ENCODE measurements around the gene ATP2C1. TPM values are rescaled to one million over a fixed set of nuclear protein-coding genes. Genes with fewer than 3 reads are reported as not detected.

The ATP2C1 gene
- total and polyA plus RNA-seq, 2 donors (not counting 3 experiments of a cell fraction or from before 2014, with no cell fraction given): 50.1 to 73.3 TPM

DNA sequence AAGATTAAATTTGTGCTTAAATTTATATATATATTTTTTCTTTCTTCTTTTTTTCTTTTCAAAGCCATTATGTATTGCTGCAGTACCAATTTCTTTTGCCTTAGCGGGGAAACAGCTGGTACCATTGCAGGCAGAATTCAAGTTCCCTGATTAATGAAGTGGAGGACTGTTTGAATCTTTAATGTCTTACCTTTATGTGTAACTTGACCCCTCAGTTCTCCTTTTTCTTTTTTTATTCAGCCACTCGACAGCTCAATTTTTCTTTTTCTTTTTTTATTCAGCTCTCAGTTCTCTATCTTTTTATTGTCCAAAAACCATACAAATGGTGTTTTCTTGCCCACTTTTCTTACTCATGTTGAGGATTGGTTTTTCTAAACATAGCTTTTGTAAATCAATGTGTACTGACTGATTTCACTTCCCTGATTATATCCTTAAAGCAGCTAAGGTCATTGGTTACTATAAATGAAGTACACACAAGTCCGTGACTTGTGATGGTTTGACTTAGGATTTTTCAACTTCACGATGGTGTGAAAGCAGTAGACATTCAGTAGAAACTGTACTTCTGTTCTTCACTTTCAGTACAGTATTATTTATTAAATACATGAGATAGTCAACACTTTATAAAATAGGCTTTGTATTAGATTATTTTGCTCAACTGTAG, 22.8 kb downstream of the ATP2C1 start:
- H3K4me2 ChIP-seq (ENCODE audit: insufficient read depth, low read length): no peak overlapping the region
- TF ChIP-seq FOS (IDR thresholded peaks at IDR 0.05; ENCODE audit: borderline replicate concordance, insufficient read depth, low read length): no peak
- no peaks in the 10 kb centered on the region for H3K9me3 ChIP-seq (replicated peaks; ENCODE audit: control insufficient read depth, insufficient read depth, low read length)
- ChIA-PET POLR2A (no interaction called here), CTCF (interaction anchor here (1.1 kb wide), 1 partner anchor 11 kb away, joined by 4 read pairs; no protein-coding TSS in a partner anchor)
- H3K4me1 ChIP-seq (ENCODE audit: control insufficient read depth, extremely low read depth, insufficient read depth, low read length): no peaks in the 10 kb centered on the region
- H2AFZ ChIP-seq (ENCODE audit: low read depth, low read length): no peak overlapping the region
- intact Hi-C loops (cut with micrococcal nuclease): no loop called here
- no peak overlapping the region for H3K9ac ChIP-seq (replicated peaks; ENCODE audit: extremely low read depth, insufficient read depth, low read length)
- no peaks in the 10 kb centered on the region for H3K36me3 ChIP-seq (ENCODE audit: control insufficient read depth in 2 of 2, extremely low read depth in 1 of 2, insufficient read depth in 2 of 2, low read length in 2 of 2)
- dilution Hi-C loops (cut with MboI; ENCODE audit: extremely low pct_ligation_motif_present, low sequenced_read_pairs): no loop called here
- H3K27ac ChIP-seq (ENCODE audit: insufficient read depth, low read depth, low read length): no peak overlapping the region
- no TSS peak for BruUV-seq (replicated peaks)
- peaks cover 3% of the 10 kb centered on the region for H3K9me1 ChIP-seq (replicated peaks; ENCODE audit: control insufficient read depth, extremely low read depth, insufficient read depth, low read length)
- peaks cover 3% of the 10 kb centered on the region for H4K20me1 ChIP-seq (replicated peaks; ENCODE audit: control insufficient read depth, extremely low read depth, insufficient read depth, low read length)
- H3K27me3 ChIP-seq (ENCODE audit: control insufficient read depth in 2 of 2, insufficient read depth in 2 of 2, low read length in 2 of 2): no peaks in the 10 kb centered on the region
- H3K79me2 ChIP-seq (ENCODE audit: control insufficient read depth, insufficient read depth, low read length): peaks cover 70% of the 10 kb centered on the region
- no peak for DNase-seq (ENCODE audit: low read depth, low spot score)
- H3K4me3 ChIP-seq (replicated peaks in 1 of 3; ENCODE audit: insufficient read depth in 1 of 3, low read depth in 1 of 3, low read length in 3 of 3): no peak overlapping the region
- no peak for FAIRE-seq

GRCh38 chr3:130918328-130918727, 24.4 kb downstream of the ATP2C1 start:
- no peaks in the 10 kb centered on the region for H3K27me3 ChIP-seq (ENCODE audit: control insufficient read depth in 2 of 2, insufficient read depth in 2 of 2, low read length in 2 of 2)
- no peak overlapping the region for H2AFZ ChIP-seq (ENCODE audit: low read depth, low read length)
- dilution Hi-C loops (cut with MboI; ENCODE audit: extremely low pct_ligation_motif_present, low sequenced_read_pairs): no loop called here
- no peak overlapping the region for H3K4me2 ChIP-seq (ENCODE audit: insufficient read depth, low read length)
- H3K4me3 ChIP-seq (replicated peaks in 1 of 3; ENCODE audit: insufficient read depth in 1 of 3, low read depth in 1 of 3, low read length in 3 of 3): no peak overlapping the region
- ChIA-PET POLR2A (no interaction called here), CTCF (interaction anchor here (1.2 kb wide), 1 partner anchor 9 kb away, joined by 5 read pairs; no protein-coding TSS in a partner anchor)
- no peak overlapping the region for H3K27ac ChIP-seq (ENCODE audit: insufficient read depth, low read depth, low read length)
- DNase-seq (ENCODE audit: low read depth, low spot score) (no peak), FAIRE-seq (no peak)
- H3K4me1 ChIP-seq (ENCODE audit: control insufficient read depth, extremely low read depth, insufficient read depth, low read length): no peaks in the 10 kb centered on the region
- no peaks in the 10 kb centered on the region for H3K36me3 ChIP-seq (ENCODE audit: control insufficient read depth in 2 of 2, extremely low read depth in 1 of 2, insufficient read depth in 2 of 2, low read length in 2 of 2)
- peaks cover 3% of the 10 kb centered on the region for H4K20me1 ChIP-seq (replicated peaks; ENCODE audit: control insufficient read depth, extremely low read depth, insufficient read depth, low read length)
- peaks cover 85% of the 10 kb centered on the region for H3K79me2 ChIP-seq (ENCODE audit: control insufficient read depth, insufficient read depth, low read length)
- no TSS peak for BruUV-seq (replicated peaks)
- intact Hi-C loops (cut with micrococcal nuclease): no loop called here
- peaks cover 3% of the 10 kb centered on the region for H3K9me1 ChIP-seq (replicated peaks; ENCODE audit: control insufficient read depth, extremely low read depth, insufficient read depth, low read length)
- no peak overlapping the region for H3K9ac ChIP-seq (replicated peaks; ENCODE audit: extremely low read depth, insufficient read depth, low read length)
- H3K9me3 ChIP-seq (replicated peaks; ENCODE audit: control insufficient read depth, insufficient read depth, low read length): no peaks in the 10 kb centered on the region
- TF ChIP-seq MYC (IDR thresholded peaks at IDR 0.05; ENCODE audit: low read depth, low read length) (no peak), JUN (IDR thresholded peaks at IDR 0.05; ENCODE audit: borderline replicate concordance, insufficient read depth, insufficient read length, low read depth) (no peak), POLR2A (IDR thresholded peaks at IDR 0.05; ENCODE audit: low read depth, low read length) (no peak), EZH2 (IDR thresholded peaks at IDR 0.05; ENCODE audit: borderline replicate concordance, low read depth, low read length, severe bottlenecking) (no peak), GATA2 (IDR thresholded peaks at IDR 0.05; ENCODE audit: insufficient read depth, insufficient read length, low read depth, low read length) (no peak)
- TF ChIP-seq, protein P1, sequence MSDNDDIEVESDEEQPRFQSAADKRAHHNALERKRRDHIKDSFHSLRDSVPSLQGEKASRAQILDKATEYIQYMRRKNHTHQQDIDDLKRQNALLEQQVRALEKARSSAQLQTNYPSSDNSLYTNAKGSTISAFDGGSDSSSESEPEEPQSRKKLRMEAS (IDR thresholded peaks at IDR 0.05; ENCODE audit: insufficient read depth, insufficient read length): no peak

All from endothelial cell of umbilical vein (primary cell).